ENCODE results near the gene LMAN2L.

The LMAN2L gene

DNA sequence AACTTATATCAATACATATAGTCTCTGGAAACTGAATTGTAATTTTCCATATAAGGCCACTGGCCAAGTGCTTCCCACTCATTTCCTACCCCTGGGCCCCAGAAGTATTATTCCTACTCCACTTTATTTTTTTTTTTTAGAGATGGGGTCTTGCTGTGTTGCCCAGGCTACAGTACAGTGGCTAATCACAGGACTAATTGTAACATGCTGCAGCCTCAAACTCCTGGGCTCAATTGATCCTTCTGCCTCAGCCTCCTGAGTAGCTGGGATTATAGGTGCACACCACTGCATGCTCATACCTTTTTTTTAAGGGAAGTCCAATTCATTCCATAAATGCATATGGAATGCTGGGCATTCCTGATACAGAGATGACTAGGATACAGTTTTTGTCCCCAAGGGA, 14.5 kb upstream of the LMAN2L start:
- TF ChIP-seq, protein P1, sequence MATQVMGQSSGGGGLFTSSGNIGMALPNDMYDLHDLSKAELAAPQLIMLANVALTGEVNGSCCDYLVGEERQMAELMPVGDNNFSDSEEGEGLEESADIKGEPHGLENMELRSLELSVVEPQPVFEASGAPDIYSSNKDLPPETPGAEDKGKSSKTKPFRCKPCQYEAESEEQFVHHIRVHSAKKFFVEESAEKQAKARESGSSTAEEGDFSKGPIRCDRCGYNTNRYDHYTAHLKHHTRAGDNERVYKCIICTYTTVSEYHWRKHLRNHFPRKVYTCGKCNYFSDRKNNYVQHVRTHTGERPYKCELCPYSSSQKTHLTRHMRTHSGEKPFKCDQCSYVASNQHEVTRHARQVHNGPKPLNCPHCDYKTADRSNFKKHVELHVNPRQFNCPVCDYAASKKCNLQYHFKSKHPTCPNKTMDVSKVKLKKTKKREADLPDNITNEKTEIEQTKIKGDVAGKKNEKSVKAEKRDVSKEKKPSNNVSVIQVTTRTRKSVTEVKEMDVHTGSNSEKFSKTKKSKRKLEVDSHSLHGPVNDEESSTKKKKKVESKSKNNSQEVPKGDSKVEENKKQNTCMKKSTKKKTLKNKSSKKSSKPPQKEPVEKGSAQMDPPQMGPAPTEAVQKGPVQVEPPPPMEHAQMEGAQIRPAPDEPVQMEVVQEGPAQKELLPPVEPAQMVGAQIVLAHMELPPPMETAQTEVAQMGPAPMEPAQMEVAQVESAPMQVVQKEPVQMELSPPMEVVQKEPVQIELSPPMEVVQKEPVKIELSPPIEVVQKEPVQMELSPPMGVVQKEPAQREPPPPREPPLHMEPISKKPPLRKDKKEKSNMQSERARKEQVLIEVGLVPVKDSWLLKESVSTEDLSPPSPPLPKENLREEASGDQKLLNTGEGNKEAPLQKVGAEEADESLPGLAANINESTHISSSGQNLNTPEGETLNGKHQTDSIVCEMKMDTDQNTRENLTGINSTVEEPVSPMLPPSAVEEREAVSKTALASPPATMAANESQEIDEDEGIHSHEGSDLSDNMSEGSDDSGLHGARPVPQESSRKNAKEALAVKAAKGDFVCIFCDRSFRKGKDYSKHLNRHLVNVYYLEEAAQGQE (IDR thresholded peaks at IDR 0.05; ENCODE audit: insufficient read depth in 1 of 2, low read depth in 2 of 2, low read length in 2 of 2): no peak
- TF ChIP-seq POLR2AphosphoS5 (IDR thresholded peaks at IDR 0.05; ENCODE audit: low read depth, low read length): no peak
- TF ChIP-seq TAF1 (IDR thresholded peaks at IDR 0.05; ENCODE audit: borderline replicate concordance, insufficient read depth, low read length): no peak
- TF ChIP-seq FOXP2 (optimal IDR thresholded peaks at IDR 0.05; ENCODE audit: borderline replicate concordance, extremely low read depth, extremely low read length, insufficient read depth): no peak
- TF ChIP-seq SIN3A (IDR thresholded peaks at IDR 0.05; ENCODE audit: borderline replicate concordance, insufficient read depth, low read length): no peak

DNA sequence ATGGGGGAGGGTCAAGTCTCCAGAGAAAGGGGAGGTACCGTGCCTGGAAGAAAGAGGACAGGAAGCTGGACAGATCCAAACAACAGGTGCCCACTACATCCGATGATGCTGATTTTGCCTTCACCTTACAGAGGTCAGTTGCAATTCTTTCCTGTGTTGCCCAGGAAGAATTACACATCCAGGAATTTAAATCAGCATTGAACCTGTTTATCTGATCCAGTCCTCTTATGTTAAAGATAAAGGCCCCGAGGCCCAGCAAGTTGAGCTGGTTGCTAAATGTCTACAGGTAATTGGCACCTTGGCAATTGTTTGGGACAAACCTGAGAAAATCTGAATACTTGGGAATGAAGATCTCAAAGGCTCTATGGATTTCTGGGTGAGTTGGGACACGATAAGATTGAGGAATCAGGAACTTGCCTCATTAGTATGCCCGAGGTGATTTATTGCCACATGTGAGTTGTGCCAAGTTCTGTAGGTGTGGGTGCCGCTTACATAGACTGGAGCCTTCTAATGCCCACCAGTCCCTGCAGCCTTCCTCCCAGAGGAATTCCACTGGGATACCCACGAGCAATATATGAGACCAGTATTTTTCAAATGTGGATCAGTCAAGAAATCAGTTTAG, 13.9 kb upstream of the LMAN2L start:
- TF ChIP-seq SIN3A (IDR thresholded peaks at IDR 0.05; ENCODE audit: borderline replicate concordance, insufficient read depth, low read length) (no peak), FOXP2 (optimal IDR thresholded peaks at IDR 0.05; ENCODE audit: borderline replicate concordance, extremely low read depth, extremely low read length, insufficient read depth) (no peak), TAF1 (IDR thresholded peaks at IDR 0.05; ENCODE audit: borderline replicate concordance, insufficient read depth, low read length) (no peak)

DNA sequence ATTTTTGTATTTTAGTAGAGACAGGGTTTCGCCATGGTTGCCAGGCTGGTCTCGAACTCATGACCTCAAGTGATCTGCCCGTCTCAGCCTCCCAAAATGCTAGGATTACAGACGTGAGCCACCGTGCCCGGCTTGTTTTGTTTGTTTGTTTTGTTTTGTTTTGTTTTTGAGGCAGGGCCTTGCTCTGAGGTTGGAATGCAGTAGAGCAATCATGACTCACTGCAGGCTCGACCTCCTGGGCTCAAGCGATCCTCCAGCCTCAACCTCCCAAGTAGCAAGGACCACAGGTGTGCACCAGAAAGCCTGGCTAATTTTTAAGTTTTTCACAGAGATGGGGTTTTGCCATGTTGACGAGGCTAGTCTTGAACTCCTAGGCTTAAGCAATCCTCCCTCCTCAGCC, 11.9 kb upstream of the LMAN2L start:
- TF ChIP-seq FOXP2 (optimal IDR thresholded peaks at IDR 0.05; ENCODE audit: borderline replicate concordance, extremely low read depth, extremely low read length, insufficient read depth) (no peak), SIN3A (IDR thresholded peaks at IDR 0.05; ENCODE audit: borderline replicate concordance, insufficient read depth, low read length) (no peak), POLR2AphosphoS5 (IDR thresholded peaks at IDR 0.05; ENCODE audit: low read depth, low read length) (no peak)

DNA sequence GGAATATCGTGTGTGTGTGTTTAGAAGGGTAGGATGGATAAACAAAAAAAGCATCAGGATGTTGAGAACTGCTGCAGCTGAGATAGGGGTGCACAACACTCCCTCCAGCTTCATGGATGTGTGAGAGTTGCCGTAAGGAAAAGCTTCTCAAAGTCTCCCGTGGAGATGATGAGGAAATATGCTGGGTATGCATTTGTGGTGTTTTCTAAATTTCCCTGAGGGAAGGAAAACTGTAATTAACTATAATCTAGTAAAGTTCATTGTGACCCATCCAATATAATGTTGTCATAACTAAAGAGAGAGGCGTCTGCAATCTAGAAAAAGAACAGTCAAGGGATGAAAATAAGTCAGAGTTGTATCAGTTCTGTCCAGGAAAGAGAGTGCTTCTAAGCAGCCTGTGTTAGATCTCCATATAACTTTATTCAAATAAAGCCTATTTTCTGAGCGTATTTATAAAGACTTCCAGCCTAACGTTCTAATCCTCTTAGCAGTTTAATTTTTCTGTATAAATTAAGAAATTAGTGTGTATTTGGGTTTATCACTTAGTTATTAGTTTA, 7.3 kb upstream of the LMAN2L start:
- TF ChIP-seq POLR2AphosphoS5 (IDR thresholded peaks at IDR 0.05; ENCODE audit: low read depth, low read length) (no peak), TAF1 (IDR thresholded peaks at IDR 0.05; ENCODE audit: borderline replicate concordance, insufficient read depth, low read length) (no peak), SIN3A (IDR thresholded peaks at IDR 0.05; ENCODE audit: borderline replicate concordance, insufficient read depth, low read length) (no peak), FOXP2 (optimal IDR thresholded peaks at IDR 0.05; ENCODE audit: borderline replicate concordance, extremely low read depth, extremely low read length, insufficient read depth) (no peak)
- TF ChIP-seq, protein P1 (IDR thresholded peaks at IDR 0.05; ENCODE audit: insufficient read depth in 1 of 2, low read depth in 2 of 2, low read length in 2 of 2): no peak

DNA sequence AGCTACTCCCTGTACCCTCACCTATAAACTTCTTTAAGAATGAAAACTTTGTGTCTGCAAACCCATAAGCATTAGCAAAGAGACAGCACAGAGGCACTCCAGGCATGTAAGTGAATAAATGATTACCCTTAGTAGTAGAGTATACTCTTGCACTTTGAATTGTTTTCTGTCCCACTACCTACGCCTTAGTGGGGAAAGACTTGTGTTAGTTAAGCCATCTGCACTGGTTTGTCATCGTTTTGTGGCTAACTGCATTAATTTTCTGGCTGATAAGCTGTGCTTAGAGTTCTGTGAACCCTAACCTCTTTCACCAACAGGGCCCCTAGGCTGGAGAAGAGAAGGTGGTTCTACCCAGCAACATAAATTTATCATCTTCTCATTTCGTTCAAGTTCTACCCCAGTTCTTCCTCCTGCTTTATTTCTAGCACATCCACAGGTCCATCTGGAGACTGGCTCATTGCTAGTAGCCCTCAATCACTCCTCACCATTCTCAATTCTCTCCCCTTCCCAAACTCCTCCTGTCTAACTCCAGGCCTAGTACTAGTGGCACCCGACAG, 710 bp downstream of the LMAN2L start:
- no peak for TF ChIP-seq SIN3A (IDR thresholded peaks at IDR 0.05; ENCODE audit: borderline replicate concordance, insufficient read depth, low read length)
- TF ChIP-seq POLR2AphosphoS5 (IDR thresholded peaks at IDR 0.05; ENCODE audit: low read depth, low read length): no peak
- TF ChIP-seq FOXP2 (optimal IDR thresholded peaks at IDR 0.05; ENCODE audit: borderline replicate concordance, extremely low read depth, extremely low read length, insufficient read depth): no peak
- TF ChIP-seq TAF1 (IDR thresholded peaks at IDR 0.05; ENCODE audit: borderline replicate concordance, insufficient read depth, low read length): no peak
- TF ChIP-seq, protein P1 (IDR thresholded peaks at IDR 0.05; ENCODE audit: insufficient read depth in 1 of 2, low read depth in 2 of 2, low read length in 2 of 2): no peak

DNA sequence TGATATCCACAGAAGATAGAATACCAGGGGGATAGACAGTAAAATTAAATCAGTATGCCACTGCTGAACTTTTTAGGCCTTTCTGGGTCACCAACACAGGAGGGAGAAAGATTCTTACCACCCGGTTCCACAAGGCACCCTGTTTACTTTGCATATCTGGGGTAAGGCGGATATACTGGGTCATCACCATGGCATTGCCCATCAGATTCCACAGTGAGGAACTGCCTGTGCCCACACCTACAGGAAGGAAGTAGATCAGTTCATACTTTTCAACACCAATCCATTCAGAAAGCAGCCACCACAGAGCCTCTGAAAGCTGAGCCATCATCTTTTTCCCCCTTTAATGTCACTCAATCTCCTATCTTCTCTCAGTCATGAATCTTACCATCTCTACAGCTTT, 2.0 kb downstream of the LMAN2L start:
- no peak for TF ChIP-seq SIN3A (IDR thresholded peaks at IDR 0.05; ENCODE audit: borderline replicate concordance, insufficient read depth, low read length)
- TF ChIP-seq TAF1 (IDR thresholded peaks at IDR 0.05; ENCODE audit: borderline replicate concordance, insufficient read depth, low read length): no peak
- TF ChIP-seq, protein P1 (IDR thresholded peaks at IDR 0.05; ENCODE audit: insufficient read depth in 1 of 2, low read depth in 2 of 2, low read length in 2 of 2): no peak
- no peak for TF ChIP-seq FOXP2 (optimal IDR thresholded peaks at IDR 0.05; ENCODE audit: borderline replicate concordance, extremely low read depth, extremely low read length, insufficient read depth)
- TF ChIP-seq POLR2AphosphoS5 (IDR thresholded peaks at IDR 0.05; ENCODE audit: low read depth, low read length): no peak
